ENCODE data around the gene NUMB. TPM values are rescaled to one million over a fixed set of nuclear protein-coding genes. Genes with fewer than 3 reads are reported as not detected.

NUMB gene
- total RNA-seq, 4 donors from 2014 or later: 27.7 to 52.8 (median 34.2) TPM

GRCh38 chr14:73272393-73272792 is 186.0 kb downstream of the NUMB start:
- peaks cover 6 to 21% (median 11%) of the 10 kb centered on the region in 3 donors for H3K4me1 ChIP-seq
- TF ChIP-seq POLR2A (IDR thresholded peaks at IDR 0.05) (no peak), CTCF (IDR thresholded peaks at IDR 0.05) (no peak)
- H3K27ac ChIP-seq: peak overlapping the region in 1 of 4 donors; percentile 1
- DNase-seq: no peak
- peaks cover 10 to 51% (median 23%) of the 10 kb centered on the region in 3 donors for H3K36me3 ChIP-seq
- intact Hi-C loops (cut with DNase I): no loop called here
- H3K4me3 ChIP-seq: no peak overlapping the region
- WGBS, 2 donors: 70 to 80% methylated on average over 1 to 4 of the region's 6 CpGs
- H3K27me3 ChIP-seq: no peaks in the 10 kb centered on the region
- no peaks in the 10 kb centered on the region for H3K9me3 ChIP-seq

- WGBS, 2 donors: 6 to 12% methylated on average over 18 to 38 of the region's 48 CpGs
- no peaks in the 10 kb centered on the region for H3K9me3 ChIP-seq
- peaks cover 6 to 21% (median 11%) of the 10 kb centered on the region in 3 donors for H3K4me1 ChIP-seq
- peak overlapping the region; percentile 27 to 66 (median 44) for H3K4me3 ChIP-seq
- intact Hi-C loops (cut with DNase I): no loop called here
- H3K27ac ChIP-seq: peak overlapping the region in 3 of 4 donors; percentile 41 to 52 (median 47)
- H3K36me3 ChIP-seq: peaks cover 0 to 26% (median 8%) of the 10 kb centered on the region in 3 donors
- no peak for DNase-seq
- TF ChIP-seq POLR2A (IDR thresholded peaks at IDR 0.05): no peak
- TF ChIP-seq CTCF (IDR thresholded peaks at IDR 0.05): no peak
- no peaks in the 10 kb centered on the region for H3K27me3 ChIP-seq
Measured at GRCh38 chr14:73269729-73270531, 188.4 kb downstream of the NUMB start.

DNA sequence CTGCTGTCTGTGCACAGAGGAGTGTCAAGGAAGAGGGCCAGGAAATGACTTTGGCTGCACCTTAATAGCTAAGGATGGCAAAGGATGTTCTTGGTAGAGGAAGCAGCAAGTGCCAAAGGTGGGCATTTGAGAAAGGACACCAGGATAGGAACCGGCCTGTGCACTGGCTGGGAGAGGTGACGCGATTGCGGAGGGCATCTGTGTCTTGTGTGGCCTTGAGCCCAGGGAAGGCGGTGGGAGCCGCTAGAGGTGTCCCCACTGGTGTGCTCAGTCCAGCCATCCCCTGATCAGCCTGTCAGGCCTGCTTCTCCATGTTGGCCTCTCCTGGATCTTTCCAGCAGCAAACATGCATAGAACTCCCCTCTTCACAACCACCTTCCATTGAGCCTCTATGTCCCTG is 190.9 kb downstream of the NUMB start:
- Histone ChIP-seq H3K27me3 (no peaks in the 10 kb centered on the region), H3K4me1 (peaks cover 6 to 19% (median 11%) of the 10 kb centered on the region in 3 donors), H3K9me3 (no peaks in the 10 kb centered on the region), H3K36me3 (peaks cover 0 to 9% (median 0%) of the 10 kb centered on the region in 3 donors), H3K4me3 (no peak overlapping the region), H3K27ac (no peak overlapping the region)
- TF ChIP-seq CTCF (IDR thresholded peaks at IDR 0.05): no peak
- no peak for TF ChIP-seq POLR2A (IDR thresholded peaks at IDR 0.05)
- intact Hi-C loops (cut with DNase I): no loop called here
- DNase-seq: no peak
- WGBS, 2 donors: 93 to 95% methylated on average over 6 of the region's 6 CpGs

DNA sequence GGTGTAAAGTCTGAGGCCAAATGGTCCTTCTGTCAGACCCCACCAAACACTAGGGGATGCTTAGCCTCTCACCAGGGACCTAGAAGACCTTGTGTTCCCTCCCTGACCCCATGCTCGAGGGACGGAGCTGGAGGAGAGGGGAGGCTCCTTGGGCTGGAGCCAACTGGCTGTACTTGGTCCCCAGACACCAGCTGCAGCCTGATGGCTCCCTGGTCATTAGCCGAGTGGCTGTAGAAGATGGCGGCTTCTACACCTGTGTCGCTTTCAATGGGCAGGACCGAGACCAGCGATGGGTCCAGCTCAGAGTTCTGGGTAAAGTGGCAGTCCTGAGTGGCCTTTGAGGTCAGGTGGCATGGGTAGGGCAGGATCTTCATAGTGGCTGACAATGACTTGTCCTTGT is 192.0 kb downstream of the NUMB start:
- intact Hi-C loops (cut with DNase I): no loop called here
- WGBS, 2 donors: 90 to 100% methylated on average over 2 to 3 of the region's 7 CpGs

More for the DNA sequence above, 192.0 kb downstream of the NUMB start:
- H3K4me3 ChIP-seq: no peak overlapping the region
- TF ChIP-seq POLR2A (IDR thresholded peaks at IDR 0.05) (no peak), CTCF (IDR thresholded peaks at IDR 0.05) (no peak)
- peaks cover 6 to 15% (median 11%) of the 10 kb centered on the region in 3 donors for H3K4me1 ChIP-seq
- no peaks in the 10 kb centered on the region for H3K27me3 ChIP-seq
- no peaks in the 10 kb centered on the region for H3K9me3 ChIP-seq
- H3K36me3 ChIP-seq: peaks cover 0 to 7% (median 0%) of the 10 kb centered on the region in 3 donors
- no peak overlapping the region for H3K27ac ChIP-seq
- no peak for DNase-seq
